HepG2 (cell line): ENCODE measurements around the gene SMOC1. TPM values are rescaled to one million over a fixed set of nuclear protein-coding genes. Genes with fewer than 3 reads are reported as not detected.

Experiments
- NFKBIZ ChIP-seq: IDR thresholded peaks from 2 replicates; pipeline ENCODE4 v1.6.1; 2018; ENCODE audit warnings: missing genetic modification reagents, missing compliant biosample characterization
- RBFOX2 ChIP-seq: fragments of 200-400 bp; formaldehyde crosslinking; IDR thresholded peaks from 2 replicates; pipeline ENCODE4 v1.6.1; 2017; ENCODE audit warnings: low read depth, mild to moderate bottlenecking, low read length
- SOX13 ChIP-seq, 3 experiments: fragments of 450-650 bp in 1 of 3; sonication (generic) in 1 of 3; formaldehyde crosslinking in 1 of 3; IDR thresholded peaks in 2 of 3; conservative IDR thresholded peaks in 1 of 3; 2 replicates each; pipeline versions ENCODE4 v1.5.0 to v1.6.1; 2016 to 2020; ENCODE audit warnings: antibody characterized with exemption in 1 of 3, mild to moderate bottlenecking in 1 of 3, missing compliant biosample characterization in 1 of 3, missing genetic modification reagents in 1 of 3, moderate library complexity in 1 of 3
- ZKSCAN5 ChIP-seq: sonication (generic); formaldehyde crosslinking; IDR thresholded peaks from 2 replicates; pipeline ENCODE4 v1.5.1; 2020; ENCODE audit warnings: mild to moderate bottlenecking, missing genetic modification reagents
- ZNF530 ChIP-seq: sonication (generic); formaldehyde crosslinking; IDR thresholded peaks from 2 replicates; pipeline ENCODE4 v1.5.0; 2020; ENCODE audit warnings: low read depth, mild to moderate bottlenecking, missing genetic modification reagents
- ZNF556 ChIP-seq: sonication (generic); formaldehyde crosslinking; IDR thresholded peaks from 2 replicates; pipeline ENCODE4 v1.4.0; 2020; ENCODE audit warnings: mild to moderate bottlenecking, missing genetic modification reagents, borderline replicate concordance
- ZNF558 ChIP-seq: sonication (generic); formaldehyde crosslinking; IDR thresholded peaks from 2 replicates; pipeline ENCODE4 v1.9.0; 2022; ENCODE audit warnings: mild to moderate bottlenecking, missing genetic modification reagents, borderline replicate concordance
- ZNF567 ChIP-seq: sonication (generic); formaldehyde crosslinking; IDR thresholded peaks from 2 replicates; pipeline ENCODE4 v1.8.1; 2023; ENCODE audit warnings: mild to moderate bottlenecking, missing genetic modification reagents, borderline replicate concordance
- ZNF598 ChIP-seq: sonication (generic); formaldehyde crosslinking; IDR thresholded peaks from 2 replicates; pipeline ENCODE4 v1.5.1; 2020; ENCODE audit warnings: mild to moderate bottlenecking, missing genetic modification reagents, borderline replicate concordance
- ZNF652 ChIP-seq: IDR thresholded peaks from 2 replicates; pipeline ENCODE4 v1.6.1; 2016; ENCODE audit warnings: low read depth, borderline replicate concordance
- ZNF781 ChIP-seq: sonication (generic); formaldehyde crosslinking; IDR thresholded peaks from 2 replicates; pipeline ENCODE4 v1.5.1; 2020; ENCODE audit warnings: borderline replicate concordance, mild to moderate bottlenecking, missing genetic modification reagents; ENCODE audit errors: not compliant biosample characterization
- polyA plus RNA-seq, 8 experiments: library from polyadenylated mRNA; depleted of rRNA in 3 of 8; stranded (reverse) in 7 of 8; unstranded in 1 of 8; fragments of >200 nt; fragmentation: Illumina TruSeq in 4 of 8; extraction: Trizol in 4 of 8; gene quantifications; 2 replicates each; pipeline versions ENCODE4 v1.2.1 to v1.2.3, GENCODE V29; 2011 to 2016; ENCODE audit warnings: low read depth in 4 of 8, missing spikeins in 1 of 8, mixed read lengths in 1 of 8; ENCODE audit not compliant: insufficient read depth in 1 of 8
- total RNA-seq, 5 experiments: library from RNA; depleted of rRNA; stranded (reverse); fragments of >200 nt; fragmentation: Illumina TruSeq; extraction: Trizol; gene quantifications; 2 replicates each; pipeline ENCODE4 v1.2.3, GENCODE V29; 2016; ENCODE audit warnings: low read depth in 1 of 5
- TF ChIP-seq, protein P1 (sequence below): fragments of 450-650 bp; IDR thresholded peaks from 2 replicates; pipeline ENCODE4 v1.6.1; 2017
- TF ChIP-seq, protein P2 (sequence below): sonication (generic); formaldehyde crosslinking; IDR thresholded peaks from 2 replicates; pipeline ENCODE4 v1.8.1; 2023; ENCODE audit warnings: missing genetic modification reagents, mild to moderate bottlenecking, borderline replicate concordance
- TF ChIP-seq, protein P3 (sequence below): sonication (generic); formaldehyde crosslinking; IDR thresholded peaks from 2 replicates; pipeline ENCODE4 v1.8.0; 2022; ENCODE audit warnings: missing genetic modification reagents, mild to moderate bottlenecking, moderate library complexity, borderline replicate concordance
- TF ChIP-seq, protein P4 (sequence below): sonication (generic); formaldehyde crosslinking; IDR thresholded peaks from 2 replicates; pipeline ENCODE4 v1.4.0; 2020; ENCODE audit warnings: missing genetic modification reagents
- TF ChIP-seq, protein P5 (sequence below): sonication (generic); formaldehyde crosslinking; conservative IDR thresholded peaks from 2 replicates; pipeline ENCODE4 v1.4.0; 2020; ENCODE audit warnings: mild to moderate bottlenecking, missing genetic modification reagents, moderate library complexity

The SMOC1 gene
- total and polyA plus RNA-seq, 2 of the 13 experiments (the other 11 are each of a cell fraction or from before 2014, with no cell fraction given): 17.8 to 35.6 TPM

DNA sequence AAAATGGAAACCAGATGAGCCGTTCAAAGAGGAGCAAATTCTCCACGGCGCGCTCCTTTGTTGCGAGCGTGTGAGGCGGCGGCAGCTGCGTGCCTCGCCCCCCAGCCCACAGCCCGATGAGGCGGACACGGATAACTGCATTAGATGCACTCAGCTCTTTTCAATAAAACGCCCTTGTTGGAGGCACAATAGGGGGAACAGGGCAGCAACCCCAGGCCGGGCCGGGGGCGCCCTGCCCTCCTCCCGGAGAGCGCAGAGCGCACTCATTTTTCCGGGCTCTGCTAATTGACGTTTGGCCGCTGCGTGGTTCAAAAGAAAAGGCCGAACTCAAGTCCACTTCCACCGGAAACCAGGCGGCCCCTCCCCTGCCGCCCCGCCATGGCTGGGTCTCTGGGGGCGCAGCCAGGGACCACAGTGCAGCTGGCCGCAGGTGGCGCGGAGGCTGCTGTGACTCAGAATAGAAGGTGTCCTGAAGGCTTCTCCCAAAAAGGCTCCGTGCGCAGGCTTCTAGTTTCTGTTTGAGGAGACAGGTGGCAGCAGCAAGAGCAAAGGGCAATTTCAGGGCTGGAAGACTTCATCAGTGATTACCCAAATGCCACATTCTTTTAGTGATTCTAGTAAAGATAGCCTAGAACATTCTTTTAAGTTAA is 29.0 kb upstream of the SMOC1 start (continued):
- TF ChIP-seq, protein P1, sequence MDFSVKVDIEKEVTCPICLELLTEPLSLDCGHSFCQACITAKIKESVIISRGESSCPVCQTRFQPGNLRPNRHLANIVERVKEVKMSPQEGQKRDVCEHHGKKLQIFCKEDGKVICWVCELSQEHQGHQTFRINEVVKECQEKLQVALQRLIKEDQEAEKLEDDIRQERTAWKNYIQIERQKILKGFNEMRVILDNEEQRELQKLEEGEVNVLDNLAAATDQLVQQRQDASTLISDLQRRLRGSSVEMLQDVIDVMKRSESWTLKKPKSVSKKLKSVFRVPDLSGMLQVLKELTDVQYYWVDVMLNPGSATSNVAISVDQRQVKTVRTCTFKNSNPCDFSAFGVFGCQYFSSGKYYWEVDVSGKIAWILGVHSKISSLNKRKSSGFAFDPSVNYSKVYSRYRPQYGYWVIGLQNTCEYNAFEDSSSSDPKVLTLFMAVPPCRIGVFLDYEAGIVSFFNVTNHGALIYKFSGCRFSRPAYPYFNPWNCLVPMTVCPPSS: no peak
- no peak for TF ChIP-seq SOX13 (IDR thresholded peaks at IDR 0.05)
- peak in 1 of 2 experiments; percentile 75; a peak in 2 of 4 replicates for TF ChIP-seq SOX13 (CRISPR knock-in tag; conservative IDR thresholded peaks at IDR 0.05 in 1 of 2, IDR thresholded peaks at IDR 0.05 in 1 of 2)
- 0 out of 2 replicates have a peak, but pooled peaks have one; percentile 20 for TF ChIP-seq ZNF556
- TF ChIP-seq ZNF652: no peak
- TF ChIP-seq, protein P2, sequence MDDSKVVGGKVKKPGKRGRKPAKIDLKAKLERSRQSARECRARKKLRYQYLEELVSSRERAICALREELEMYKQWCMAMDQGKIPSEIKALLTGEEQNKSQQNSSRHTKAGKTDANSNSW: no peak
- TF ChIP-seq, protein P3, sequence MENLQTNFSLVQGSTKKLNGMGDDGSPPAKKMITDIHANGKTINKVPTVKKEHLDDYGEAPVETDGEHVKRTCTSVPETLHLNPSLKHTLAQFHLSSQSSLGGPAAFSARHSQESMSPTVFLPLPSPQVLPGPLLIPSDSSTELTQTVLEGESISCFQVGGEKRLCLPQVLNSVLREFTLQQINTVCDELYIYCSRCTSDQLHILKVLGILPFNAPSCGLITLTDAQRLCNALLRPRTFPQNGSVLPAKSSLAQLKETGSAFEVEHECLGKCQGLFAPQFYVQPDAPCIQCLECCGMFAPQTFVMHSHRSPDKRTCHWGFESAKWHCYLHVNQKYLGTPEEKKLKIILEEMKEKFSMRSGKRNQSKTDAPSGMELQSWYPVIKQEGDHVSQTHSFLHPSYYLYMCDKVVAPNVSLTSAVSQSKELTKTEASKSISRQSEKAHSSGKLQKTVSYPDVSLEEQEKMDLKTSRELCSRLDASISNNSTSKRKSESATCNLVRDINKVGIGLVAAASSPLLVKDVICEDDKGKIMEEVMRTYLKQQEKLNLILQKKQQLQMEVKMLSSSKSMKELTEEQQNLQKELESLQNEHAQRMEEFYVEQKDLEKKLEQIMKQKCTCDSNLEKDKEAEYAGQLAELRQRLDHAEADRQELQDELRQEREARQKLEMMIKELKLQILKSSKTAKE (CRISPR knock-in tag): peak; percentile 48; the same call in 1 of the 2 replicates
- no peak; the same call in 1 of the 2 replicates for TF ChIP-seq NFKBIZ
- TF ChIP-seq ZKSCAN5: no peak
- TF ChIP-seq, protein P4, sequence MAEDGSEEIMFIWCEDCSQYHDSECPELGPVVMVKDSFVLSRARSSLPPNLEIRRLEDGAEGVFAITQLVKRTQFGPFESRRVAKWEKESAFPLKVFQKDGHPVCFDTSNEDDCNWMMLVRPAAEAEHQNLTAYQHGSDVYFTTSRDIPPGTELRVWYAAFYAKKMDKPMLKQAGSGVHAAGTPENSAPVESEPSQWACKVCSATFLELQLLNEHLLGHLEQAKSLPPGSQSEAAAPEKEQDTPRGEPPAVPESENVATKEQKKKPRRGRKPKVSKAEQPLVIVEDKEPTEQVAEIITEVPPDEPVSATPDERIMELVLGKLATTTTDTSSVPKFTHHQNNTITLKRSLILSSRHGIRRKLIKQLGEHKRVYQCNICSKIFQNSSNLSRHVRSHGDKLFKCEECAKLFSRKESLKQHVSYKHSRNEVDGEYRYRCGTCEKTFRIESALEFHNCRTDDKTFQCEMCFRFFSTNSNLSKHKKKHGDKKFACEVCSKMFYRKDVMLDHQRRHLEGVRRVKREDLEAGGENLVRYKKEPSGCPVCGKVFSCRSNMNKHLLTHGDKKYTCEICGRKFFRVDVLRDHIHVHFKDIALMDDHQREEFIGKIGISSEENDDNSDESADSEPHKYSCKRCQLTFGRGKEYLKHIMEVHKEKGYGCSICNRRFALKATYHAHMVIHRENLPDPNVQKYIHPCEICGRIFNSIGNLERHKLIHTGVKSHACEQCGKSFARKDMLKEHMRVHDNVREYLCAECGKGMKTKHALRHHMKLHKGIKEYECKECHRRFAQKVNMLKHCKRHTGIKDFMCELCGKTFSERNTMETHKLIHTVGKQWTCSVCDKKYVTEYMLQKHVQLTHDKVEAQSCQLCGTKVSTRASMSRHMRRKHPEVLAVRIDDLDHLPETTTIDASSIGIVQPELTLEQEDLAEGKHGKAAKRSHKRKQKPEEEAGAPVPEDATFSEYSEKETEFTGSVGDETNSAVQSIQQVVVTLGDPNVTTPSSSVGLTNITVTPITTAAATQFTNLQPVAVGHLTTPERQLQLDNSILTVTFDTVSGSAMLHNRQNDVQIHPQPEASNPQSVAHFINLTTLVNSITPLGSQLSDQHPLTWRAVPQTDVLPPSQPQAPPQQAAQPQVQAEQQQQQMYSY (CRISPR knock-in tag): no peak
- TF ChIP-seq ZNF567 (CRISPR knock-in tag): 0 out of 2 replicates have a peak, but pooled peaks have one; percentile 74
- peak; percentile 91 for TF ChIP-seq RBFOX2
- TF ChIP-seq ZNF598 (CRISPR knock-in tag): no peak
- TF ChIP-seq, protein P5, sequence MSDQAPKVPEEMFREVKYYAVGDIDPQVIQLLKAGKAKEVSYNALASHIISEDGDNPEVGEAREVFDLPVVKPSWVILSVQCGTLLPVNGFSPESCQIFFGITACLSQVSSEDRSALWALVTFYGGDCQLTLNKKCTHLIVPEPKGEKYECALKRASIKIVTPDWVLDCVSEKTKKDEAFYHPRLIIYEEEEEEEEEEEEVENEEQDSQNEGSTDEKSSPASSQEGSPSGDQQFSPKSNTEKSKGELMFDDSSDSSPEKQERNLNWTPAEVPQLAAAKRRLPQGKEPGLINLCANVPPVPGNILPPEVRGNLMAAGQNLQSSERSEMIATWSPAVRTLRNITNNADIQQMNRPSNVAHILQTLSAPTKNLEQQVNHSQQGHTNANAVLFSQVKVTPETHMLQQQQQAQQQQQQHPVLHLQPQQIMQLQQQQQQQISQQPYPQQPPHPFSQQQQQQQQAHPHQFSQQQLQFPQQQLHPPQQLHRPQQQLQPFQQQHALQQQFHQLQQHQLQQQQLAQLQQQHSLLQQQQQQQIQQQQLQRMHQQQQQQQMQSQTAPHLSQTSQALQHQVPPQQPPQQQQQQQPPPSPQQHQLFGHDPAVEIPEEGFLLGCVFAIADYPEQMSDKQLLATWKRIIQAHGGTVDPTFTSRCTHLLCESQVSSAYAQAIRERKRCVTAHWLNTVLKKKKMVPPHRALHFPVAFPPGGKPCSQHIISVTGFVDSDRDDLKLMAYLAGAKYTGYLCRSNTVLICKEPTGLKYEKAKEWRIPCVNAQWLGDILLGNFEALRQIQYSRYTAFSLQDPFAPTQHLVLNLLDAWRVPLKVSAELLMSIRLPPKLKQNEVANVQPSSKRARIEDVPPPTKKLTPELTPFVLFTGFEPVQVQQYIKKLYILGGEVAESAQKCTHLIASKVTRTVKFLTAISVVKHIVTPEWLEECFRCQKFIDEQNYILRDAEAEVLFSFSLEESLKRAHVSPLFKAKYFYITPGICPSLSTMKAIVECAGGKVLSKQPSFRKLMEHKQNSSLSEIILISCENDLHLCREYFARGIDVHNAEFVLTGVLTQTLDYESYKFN: no peak
- no peak for TF ChIP-seq ZNF781 (CRISPR knock-in tag)
- peak; percentile 40; the same call in 1 of the 2 replicates for TF ChIP-seq ZNF558
- TF ChIP-seq ZNF530 (CRISPR knock-in tag): no peak
